Neutrophil (primary cell): ENCODE measurements around the gene TRABD.

Experiments used
- H3K27ac ChIP-seq: fragments of 200-600 bp; sonication (generic); 2 replicates; pipeline ENCODE4 v1.5.1; 2016; ENCODE audit warnings: mild to moderate bottlenecking, moderate library complexity
- H3K27me3 ChIP-seq: fragments of 200-600 bp; sonication (generic); 2 replicates; pipeline ENCODE4 v1.6.0; 2016; ENCODE audit warnings: mild to moderate bottlenecking
- H3K36me3 ChIP-seq: fragments of 200-600 bp; sonication (generic); 2 replicates; pipeline ENCODE4 v1.5.1; 2017
- H3K4me1 ChIP-seq, 2 experiments: fragments of 200-600 bp in 1 of 2; sonication (generic) in 1 of 2; 1 replicate in 1 of 2; 2 replicates in 1 of 2; pipeline versions ENCODE4 v1.5.1 to v1.6.1; 2013 to 2016; ENCODE audit warnings: low read depth in 1 of 2, low read length in 1 of 2, mild to moderate bottlenecking in 1 of 2, moderate library complexity in 1 of 2; ENCODE audit not compliant: control insufficient read depth in 1 of 2, insufficient read depth in 1 of 2
- H3K4me3 ChIP-seq, 2 experiments: fragments of 200-600 bp in 1 of 2; sonication (generic) in 1 of 2; 1 replicate in 1 of 2; 2 replicates in 1 of 2; pipeline ENCODE4 v1.5.1; 2013 to 2016; ENCODE audit warnings: low read depth in 1 of 2, low read length in 1 of 2, mild to moderate bottlenecking in 1 of 2, moderate library complexity in 1 of 2
- H3K9me3 ChIP-seq: fragments of 200-600 bp; sonication (generic); 2 replicates; pipeline ENCODE4 v1.5.1; 2016
- TF ChIP-seq, protein P1 (sequence below): fragments of 200-600 bp; sonication (generic); IDR thresholded peaks from 2 replicates; pipeline ENCODE4 v1.5.1; 2016; ENCODE audit warnings: antibody characterized with exemption

TRABD gene

DNA sequence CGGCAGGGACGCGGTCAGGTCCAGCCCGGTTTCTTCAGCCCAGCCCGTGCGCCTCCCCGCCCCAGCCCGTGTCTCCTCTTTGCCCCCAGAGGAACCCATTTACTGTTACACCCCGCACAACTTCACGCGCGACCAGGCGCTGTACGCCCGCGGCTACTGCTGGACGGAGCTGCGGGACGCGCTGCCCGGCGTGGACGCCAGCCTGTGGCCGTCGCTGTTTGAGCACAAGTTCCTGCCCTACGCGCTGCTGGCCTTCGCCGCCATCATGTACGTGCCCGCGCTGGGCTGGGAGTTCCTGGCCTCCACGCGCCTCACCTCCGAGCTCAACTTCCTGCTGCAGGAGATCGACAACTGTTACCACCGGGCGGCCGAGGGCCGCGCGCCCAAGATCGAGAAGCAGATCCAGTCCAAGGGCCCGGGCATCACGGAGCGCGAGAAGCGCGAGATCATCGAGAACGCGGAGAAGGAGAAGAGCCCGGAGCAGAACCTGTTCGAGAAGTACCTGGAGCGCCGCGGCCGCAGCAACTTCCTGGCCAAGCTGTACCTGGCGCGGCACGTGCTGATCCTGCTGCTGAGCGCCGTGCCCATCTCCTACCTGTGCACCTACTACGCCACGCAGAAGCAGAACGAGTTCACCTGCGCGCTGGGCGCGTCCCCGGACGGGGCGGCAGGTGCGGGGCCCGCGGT is 8.7 kb upstream of the TRABD start:
- TF ChIP-seq, protein P1, sequence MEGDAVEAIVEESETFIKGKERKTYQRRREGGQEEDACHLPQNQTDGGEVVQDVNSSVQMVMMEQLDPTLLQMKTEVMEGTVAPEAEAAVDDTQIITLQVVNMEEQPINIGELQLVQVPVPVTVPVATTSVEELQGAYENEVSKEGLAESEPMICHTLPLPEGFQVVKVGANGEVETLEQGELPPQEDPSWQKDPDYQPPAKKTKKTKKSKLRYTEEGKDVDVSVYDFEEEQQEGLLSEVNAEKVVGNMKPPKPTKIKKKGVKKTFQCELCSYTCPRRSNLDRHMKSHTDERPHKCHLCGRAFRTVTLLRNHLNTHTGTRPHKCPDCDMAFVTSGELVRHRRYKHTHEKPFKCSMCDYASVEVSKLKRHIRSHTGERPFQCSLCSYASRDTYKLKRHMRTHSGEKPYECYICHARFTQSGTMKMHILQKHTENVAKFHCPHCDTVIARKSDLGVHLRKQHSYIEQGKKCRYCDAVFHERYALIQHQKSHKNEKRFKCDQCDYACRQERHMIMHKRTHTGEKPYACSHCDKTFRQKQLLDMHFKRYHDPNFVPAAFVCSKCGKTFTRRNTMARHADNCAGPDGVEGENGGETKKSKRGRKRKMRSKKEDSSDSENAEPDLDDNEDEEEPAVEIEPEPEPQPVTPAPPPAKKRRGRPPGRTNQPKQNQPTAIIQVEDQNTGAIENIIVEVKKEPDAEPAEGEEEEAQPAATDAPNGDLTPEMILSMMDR, result no peak
- no peaks in the 10 kb centered on the region for H3K9me3 ChIP-seq

GRCh38 chr22:50177537-50178470 is 7.9 kb upstream of the TRABD start:
- Histone ChIP-seq H3K4me1 (peaks cover 9 to 13% of the 10 kb centered on the region in 2 experiments), H3K27me3 (peaks cover 59% of the 10 kb centered on the region)
- TF ChIP-seq, protein P1, result no peak

More for the DNA sequence above, 8.7 kb upstream of the TRABD start:
- Histone ChIP-seq H3K27ac (no peak overlapping the region), H3K36me3 (peaks cover 41% of the 10 kb centered on the region), H3K4me1 (peaks cover 9 to 21% of the 10 kb centered on the region in 2 experiments), H3K4me3 (no peak overlapping the region), H3K27me3 (peaks cover 59% of the 10 kb centered on the region)

DNA sequence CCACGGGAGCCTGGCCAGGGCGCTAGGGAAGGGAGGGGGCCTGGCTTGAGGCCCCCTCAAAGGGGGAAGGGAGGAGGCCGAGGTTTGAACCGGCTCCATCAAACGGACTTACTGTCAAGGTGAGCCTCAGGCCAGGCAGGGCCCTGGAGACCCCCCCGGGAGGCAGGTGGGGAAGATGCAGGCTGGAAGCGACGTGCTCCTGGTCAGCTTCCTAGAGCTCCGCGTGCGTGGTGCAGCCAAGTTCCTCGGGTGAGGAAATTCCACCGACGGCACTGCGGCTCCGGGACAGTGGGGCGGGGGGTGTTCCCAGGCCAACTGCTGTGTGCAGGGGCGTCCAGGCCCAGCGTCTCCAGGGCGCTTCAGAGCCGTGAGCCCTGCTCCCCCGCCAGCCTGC is 7.2 kb upstream of the TRABD start:
- TF ChIP-seq, protein P1, result no peak
- H3K4me1 ChIP-seq, result peaks cover 7 to 10% of the 10 kb centered on the region in 2 experiments
- peaks cover 44% of the 10 kb centered on the region for H3K36me3 ChIP-seq
- no peak overlapping the region for H3K4me3 ChIP-seq
- H3K9me3 ChIP-seq, result no peaks in the 10 kb centered on the region
- no peak overlapping the region for H3K27ac ChIP-seq
- peaks cover 59% of the 10 kb centered on the region for H3K27me3 ChIP-seq

More at GRCh38 chr22:50177537-50178470, 7.9 kb upstream of the TRABD start:
- Histone ChIP-seq H3K36me3 (peaks cover 44% of the 10 kb centered on the region), H3K4me3 (no peak overlapping the region), H3K27ac (no peak overlapping the region), H3K9me3 (no peaks in the 10 kb centered on the region)

GRCh38 chr22:50178871-50179869 is 6.5 kb upstream of the TRABD start:
- H3K27me3 ChIP-seq, result peaks cover 53% of the 10 kb centered on the region
- TF ChIP-seq, protein P1, result no peak
- H3K4me3 ChIP-seq, result no peak overlapping the region
- H3K36me3 ChIP-seq, result peaks cover 44% of the 10 kb centered on the region
- H3K9me3 ChIP-seq, result no peaks in the 10 kb centered on the region
- H3K27ac ChIP-seq, result no peak overlapping the region
- peaks cover 11% of the 10 kb centered on the region in 2 experiments for H3K4me1 ChIP-seq
